NCI-H748 (cell line): ENCODE results near the gene BBIP1.
A peak's percentile ranks its signal among the peaks of the same experiment; 100 is the strongest.
"Not testable (repeated sequence)": the region's sequence is repeated elsewhere in the genome, so short reads cannot be mapped to it uniquely, and the experiment has no call there.

Experiments used
- DNase-seq: peaks from one replicate; lab custom pipeline; 2025; ENCODE audit not compliant: unreplicated experiment; lab: John Stamatoyannopoulos, UW

The BBIP1 gene

DNA sequence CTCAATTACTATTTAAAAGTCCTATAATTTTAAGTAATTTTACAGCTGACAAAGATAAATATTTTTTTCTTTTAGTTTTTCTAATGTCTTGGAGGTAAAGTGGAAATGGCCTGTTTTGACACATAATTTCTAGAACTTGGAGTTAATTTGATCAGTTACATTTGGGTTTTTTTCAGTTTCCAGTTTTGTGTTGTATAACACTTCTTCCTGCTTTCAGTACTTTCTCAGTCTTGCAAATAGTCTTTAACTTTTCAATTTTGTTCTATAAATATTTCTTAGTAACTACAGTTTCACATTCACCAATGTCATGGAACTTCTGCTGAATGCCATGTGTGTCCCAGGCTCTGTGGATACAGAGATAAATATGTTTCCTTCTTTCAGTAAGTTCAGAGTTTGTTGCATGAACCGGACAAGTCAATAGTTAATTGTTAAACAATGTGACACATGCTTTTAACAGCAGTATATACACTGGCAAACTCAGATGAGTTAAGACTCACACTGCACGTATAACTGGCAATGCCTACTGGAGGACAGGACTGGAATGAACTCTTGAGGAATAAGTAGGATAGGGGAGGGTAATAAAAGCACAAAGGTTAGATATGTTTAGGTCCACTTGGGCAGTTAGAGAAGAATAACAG, 5.0 kb upstream of the BBIP1 start:
- no peak for DNase-seq

- DNase-seq: peak; percentile 53
Observed at GRCh38 chr10:110919971-110920881, 1.2 kb upstream of the BBIP1 start.

DNA sequence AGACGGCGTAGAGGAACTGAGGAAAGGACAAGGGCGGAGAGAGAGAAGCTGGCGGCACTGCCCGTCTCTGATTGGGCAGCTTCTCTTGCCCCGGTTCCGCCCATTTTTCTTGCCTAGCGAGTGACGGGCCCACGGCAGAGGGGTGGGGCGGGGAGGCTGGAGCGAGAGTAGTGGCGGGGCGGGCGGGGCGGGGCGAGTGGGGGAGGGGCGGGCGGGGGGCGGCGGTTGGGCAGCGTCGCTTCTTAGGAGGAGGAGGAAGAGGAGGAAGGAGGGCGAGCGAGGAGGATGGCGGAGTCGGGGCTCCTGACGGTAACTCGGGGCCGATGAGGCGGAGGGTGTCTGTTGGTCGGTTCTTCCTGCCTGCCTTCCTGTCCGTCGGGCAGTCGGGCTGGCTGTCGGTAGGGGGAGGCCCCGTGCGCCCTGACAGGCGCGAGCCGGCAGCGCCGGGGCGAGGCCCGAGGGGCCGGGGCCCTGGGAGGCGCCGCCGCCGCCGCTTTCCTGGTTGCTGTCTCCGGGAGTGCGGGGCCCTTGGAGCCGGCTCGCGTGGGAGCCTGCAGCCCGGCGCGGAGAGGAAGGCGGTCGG, 460 bp upstream of the BBIP1 start, which contains the start of gene SHOC2:
Gene SHOC2 (plus strand): TSS at position 256 of the 583 bp plus-strand sequence. CDS start 44,755 bp downstream, outside the sequence.
- peak; percentile 83 for DNase-seq

DNA sequence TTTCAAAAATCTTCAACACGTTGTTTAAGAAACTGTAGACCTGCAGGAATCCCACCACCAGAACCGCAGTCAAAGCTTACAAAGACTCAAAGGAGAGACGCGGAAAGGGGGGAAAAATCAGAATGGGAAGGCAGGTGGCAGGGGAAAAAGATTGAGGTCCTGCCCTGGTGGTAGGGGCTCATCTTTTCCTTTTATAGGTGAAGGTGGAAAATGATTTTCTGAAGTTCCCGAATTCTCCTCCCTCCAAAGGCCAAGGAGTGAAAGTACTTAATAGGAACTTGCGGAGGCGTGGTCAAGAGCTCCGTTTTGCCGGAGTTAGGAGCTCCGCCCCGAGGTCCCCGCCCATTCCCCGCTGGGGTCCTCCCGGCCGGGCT, 724 bp downstream of the BBIP1 start:
- DNase-seq: no peak

- no peak for DNase-seq
Observed at GRCh38 chr10:110916554-110917346, 2.2 kb downstream of the BBIP1 start.

DNA sequence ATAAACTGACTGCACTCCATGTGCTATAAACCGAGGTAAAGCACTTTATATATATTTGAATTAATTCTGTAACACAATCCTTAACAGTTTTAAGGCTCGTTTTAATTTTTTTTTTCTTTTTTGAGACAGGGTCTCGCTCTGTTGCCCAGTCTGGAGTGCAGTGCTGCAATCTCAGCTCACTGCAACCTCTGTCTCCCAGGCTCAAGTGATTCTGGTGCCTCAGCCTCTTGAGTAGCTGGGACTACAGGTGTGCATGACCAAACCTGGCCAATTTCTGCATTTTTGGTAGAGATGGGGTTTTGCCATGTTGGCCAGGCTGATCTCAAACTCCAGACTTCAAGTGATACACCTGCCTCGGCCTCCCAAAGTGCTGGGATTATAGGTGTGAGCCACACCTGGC, 3.4 kb downstream of the BBIP1 start:
- not testable (repeated sequence) for DNase-seq

- no peak for DNase-seq
Observed at GRCh38 chr10:110915035-110915434, 3.9 kb downstream of the BBIP1 start.

- DNase-seq: no peak
Observed at GRCh38 chr10:110914431-110914830, 4.5 kb downstream of the BBIP1 start.

DNA sequence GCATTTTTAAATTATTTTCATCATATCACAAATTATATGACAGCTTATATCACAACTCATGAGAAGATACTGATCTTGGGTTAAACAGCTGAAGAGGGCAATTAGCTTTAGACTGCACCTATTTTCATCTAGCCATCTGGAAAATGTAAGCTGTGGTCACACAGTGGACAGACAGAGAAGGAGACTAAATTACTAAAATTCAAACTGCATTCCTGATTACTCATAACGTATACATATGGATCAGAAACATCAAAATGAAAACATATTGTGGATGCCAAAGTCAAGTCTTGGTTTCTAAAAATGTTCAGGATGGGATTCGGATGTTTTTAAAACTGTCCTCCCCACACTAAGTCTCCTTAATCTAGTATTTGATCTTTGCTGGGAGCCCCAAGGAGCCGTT, 6.6 kb downstream of the BBIP1 start:
- no peak for DNase-seq

GRCh38 chr10:110910138-110910537, 8.8 kb downstream of the BBIP1 start:
- no peak for DNase-seq

- DNase-seq: no peak
Observed at GRCh38 chr10:110903280-110904278, 15.4 kb downstream of the BBIP1 start.

GRCh38 chr10:110901954-110902819, 16.8 kb downstream of the BBIP1 start:
- no peak for DNase-seq

- no peak for DNase-seq
Observed at GRCh38 chr10:110900983-110901382, 18.0 kb downstream of the BBIP1 start.

- no peak for DNase-seq
Observed at GRCh38 chr10:110898391-110898790, 20.6 kb downstream of the BBIP1 start.

DNA sequence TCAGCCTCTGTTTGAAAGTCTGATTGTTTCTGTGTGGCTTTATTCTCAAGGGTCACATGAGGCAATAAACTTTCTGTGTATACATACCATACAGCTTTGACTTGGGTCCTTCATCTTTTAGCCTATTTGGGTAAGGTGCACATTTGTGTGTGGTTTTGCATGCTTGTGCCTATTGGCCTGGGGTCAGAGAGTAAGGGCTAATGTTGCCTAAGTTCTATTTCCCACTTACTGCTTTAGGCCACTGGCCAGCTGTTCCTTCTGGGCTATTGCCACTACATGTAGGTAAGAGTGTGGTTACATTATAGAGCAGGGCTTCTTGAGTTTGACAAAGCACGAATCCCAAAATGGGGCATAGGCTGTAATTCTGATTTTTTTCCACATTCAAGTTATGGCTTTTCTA, 21.8 kb downstream of the BBIP1 start:
- DNase-seq: no peak

GRCh38 chr10:110893559-110894179, 25.3 kb downstream of the BBIP1 start:
- DNase-seq: peak; percentile 21

- DNase-seq: no peak
Observed at GRCh38 chr10:110892602-110893288, 26.2 kb downstream of the BBIP1 start.

DNA sequence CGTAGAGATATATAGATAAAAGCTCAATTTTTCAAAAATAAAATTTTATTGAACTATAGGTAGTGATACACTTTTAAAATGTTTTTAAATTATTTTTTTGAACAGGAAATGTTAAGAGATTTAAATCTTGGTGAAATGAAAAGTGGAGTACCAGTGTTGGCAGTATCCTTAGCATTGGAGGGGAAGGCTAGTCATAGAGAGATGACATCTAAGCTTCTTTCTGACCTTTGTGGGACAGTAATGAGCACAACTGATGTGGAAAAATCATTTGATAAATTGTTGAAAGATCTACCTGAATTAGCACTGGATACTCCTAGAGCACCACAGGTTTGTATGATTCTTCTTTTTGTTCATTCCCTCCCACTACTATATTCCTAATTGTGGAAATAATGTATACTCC, 31.4 kb downstream of the BBIP1 start:
- DNase-seq: no peak
